Bone marrow (tissue), 2 donors: ENCODE measurements around the gene ADGRV1.
"Not testable (repeated sequence)": the region's sequence is repeated elsewhere in the genome, so short reads cannot be mapped to it uniquely, and the experiment has no call there.

Experiments used
- DNase-seq, 2 donors: peaks; one replicate each; lab custom pipeline; 2025; lab: John Stamatoyannopoulos, UW

ADGRV1 gene

DNA sequence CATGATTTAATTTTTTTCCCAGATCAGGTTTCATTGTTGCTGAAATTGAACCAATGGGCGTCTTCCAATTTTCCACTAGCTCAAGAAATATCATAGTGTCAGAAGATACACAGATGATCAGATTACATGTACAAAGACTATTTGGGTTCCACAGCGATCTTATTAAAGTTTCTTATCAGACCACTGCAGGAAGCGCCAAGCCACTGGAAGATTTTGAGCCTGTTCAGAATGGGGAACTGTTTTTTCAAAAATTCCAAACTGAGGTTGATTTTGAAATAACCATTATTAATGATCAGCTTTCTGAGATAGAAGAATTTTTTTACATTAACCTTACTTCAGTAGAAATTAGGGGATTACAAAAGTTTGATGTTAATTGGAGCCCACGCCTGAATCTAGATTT is 251.6 kb downstream of the ADGRV1 start:
- DNase-seq = no peak

DNA sequence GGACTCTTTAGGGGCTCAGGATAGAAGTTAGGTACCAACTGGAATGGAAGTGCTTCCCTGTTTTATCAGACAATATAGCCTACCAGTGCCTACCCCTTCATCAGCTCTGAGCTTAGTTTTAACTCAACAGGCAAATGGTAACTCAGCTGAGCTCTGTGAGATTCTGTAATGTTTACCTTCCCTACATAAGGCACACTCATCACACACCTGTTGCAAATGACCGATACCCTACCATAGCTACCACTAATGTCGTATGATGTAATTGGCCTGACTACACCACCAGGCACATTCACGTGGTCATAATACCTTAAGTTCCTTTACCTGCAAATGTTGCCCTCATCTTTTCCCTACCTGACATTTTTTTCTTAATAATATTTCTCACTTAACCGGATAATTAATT is 254.8 kb downstream of the ADGRV1 start:
- DNase-seq = no peak

DNA sequence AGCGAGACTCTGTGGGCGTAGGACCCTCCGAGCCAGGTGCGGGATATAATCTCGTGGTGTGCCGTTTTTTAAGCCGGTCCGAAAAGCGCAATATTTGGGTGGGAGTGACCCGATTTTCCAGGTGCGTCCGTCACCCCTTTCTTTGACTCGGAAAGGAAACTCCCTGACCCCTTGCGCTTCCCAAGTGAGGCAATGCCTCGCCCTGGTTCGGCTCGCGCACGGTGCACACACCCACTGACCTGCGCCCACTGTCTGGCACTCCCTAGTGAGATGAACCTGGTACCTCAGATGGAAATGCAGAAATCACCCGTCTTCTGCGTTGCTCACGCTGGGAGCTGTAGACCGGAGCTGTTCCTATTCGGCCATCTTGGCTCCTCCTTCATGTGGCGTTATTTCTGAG is 263.5 kb downstream of the ADGRV1 start:
- not testable (repeated sequence) for DNase-seq

DNA sequence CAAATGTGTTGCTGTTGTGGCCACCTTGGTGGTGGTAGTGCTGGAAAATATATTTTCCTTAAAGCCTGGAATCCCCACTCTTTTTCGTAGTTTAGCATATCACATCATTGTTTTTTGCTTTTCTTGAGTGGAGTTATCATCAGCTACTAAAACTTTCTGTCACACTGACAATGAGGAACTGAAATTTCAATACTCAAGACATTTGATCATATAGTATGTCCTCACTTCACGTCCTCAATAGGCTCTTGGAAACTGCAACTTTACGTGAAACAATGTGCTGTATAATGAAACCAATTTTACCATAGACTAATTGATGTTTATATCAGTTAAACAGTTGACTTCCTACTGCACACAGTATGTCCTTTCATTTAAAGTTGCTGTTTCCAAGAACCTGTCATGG is 265.8 kb downstream of the ADGRV1 start:
- no peak for DNase-seq

DNA sequence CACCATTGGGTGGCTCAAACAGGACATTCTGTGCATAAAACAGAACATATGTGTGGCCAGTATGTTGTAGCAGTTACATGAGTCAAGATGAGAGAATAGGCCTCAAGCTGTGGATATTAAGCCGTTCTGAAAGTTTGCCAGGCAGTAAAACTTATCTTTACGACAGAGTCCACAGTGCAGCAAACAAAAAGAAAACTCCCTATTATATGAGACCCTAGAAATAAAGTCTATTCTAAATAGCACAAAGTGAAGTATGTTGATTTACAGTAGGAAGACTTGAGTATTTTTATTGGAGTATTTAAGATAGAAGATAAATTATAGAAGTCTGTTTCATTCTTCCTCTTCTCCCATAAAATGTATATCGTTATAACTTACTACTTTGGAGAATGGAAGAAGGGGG is 271.5 kb downstream of the ADGRV1 start:
- DNase-seq = no peak

DNA sequence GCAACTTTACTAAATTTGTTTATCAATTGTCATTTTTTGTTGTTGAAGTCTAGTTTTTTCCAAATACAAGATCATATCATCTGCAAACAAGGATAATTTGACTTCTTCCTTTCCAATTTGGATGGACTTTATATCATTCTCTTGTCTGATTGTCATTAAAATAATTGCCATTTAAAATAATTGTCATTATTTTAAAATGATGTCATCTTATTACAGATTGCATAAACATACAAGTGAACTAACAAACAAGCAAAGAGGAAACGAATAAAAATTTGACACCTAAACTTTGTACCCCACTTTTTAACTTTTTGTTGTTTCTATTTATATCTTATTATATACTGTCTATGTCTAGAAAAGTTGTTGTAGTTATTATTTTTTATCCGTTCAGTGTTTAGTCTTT is 275.2 kb downstream of the ADGRV1 start:
- DNase-seq = no peak

DNA sequence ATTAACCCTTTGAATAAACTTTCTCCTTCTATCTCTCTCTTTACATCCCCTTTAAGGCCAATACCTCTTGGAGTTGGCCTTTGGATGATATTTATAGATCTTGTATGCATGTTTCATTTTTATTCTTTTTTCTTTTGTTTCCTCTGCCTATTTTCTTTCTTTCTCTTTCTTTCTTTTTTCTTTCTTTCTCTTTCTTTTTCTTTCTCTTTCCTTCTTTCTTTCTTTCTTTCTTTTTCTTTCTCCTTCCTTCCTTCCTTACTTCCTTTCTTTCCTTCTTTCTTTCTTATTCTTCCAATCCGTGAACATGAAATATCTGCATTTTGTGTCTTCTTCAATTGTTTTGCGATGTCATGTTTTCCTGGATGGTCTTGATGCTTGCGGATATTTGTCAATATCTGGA is 276.1 kb downstream of the ADGRV1 start:
- no peak for DNase-seq

DNA sequence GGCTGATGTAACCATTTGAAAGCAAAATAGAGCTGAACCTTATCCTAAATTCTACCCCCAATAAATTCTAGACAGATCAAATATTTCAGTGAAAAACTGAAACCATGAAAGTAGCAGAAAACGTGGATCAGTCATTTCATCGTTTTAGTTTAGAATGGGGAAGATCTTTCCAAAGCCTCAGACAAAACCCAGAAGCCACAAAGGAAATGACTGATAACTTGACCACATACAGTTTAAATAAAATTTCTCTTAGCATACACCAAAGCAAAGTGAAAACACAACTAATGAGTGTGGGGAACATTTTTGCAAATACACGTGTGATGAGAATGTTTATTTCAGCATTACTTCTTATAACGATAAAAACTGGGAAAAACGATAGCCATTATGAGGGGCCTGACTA is 284.8 kb downstream of the ADGRV1 start:
- peak in 1 of 2 donors; percentile 67 for DNase-seq

DNA sequence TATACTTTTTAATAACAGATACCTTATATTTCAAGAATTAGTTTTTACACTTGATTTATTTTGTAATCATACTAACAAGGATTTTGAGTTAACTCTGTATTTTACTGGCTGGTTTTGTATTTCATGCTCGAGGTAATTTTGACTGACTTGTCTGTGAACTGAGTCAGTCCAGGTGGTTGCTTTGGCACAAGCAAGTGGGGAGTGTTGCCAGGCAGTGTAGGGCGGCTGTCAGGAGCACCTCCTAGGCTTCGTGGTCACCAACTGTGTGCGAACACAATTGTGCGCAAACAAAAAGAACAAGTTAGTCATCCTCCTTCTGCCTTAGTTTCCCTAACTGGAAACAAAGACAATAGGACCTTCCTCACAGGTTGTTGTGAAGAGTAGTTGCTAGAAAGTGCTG is 286.3 kb downstream of the ADGRV1 start:
- no peak for DNase-seq

DNA sequence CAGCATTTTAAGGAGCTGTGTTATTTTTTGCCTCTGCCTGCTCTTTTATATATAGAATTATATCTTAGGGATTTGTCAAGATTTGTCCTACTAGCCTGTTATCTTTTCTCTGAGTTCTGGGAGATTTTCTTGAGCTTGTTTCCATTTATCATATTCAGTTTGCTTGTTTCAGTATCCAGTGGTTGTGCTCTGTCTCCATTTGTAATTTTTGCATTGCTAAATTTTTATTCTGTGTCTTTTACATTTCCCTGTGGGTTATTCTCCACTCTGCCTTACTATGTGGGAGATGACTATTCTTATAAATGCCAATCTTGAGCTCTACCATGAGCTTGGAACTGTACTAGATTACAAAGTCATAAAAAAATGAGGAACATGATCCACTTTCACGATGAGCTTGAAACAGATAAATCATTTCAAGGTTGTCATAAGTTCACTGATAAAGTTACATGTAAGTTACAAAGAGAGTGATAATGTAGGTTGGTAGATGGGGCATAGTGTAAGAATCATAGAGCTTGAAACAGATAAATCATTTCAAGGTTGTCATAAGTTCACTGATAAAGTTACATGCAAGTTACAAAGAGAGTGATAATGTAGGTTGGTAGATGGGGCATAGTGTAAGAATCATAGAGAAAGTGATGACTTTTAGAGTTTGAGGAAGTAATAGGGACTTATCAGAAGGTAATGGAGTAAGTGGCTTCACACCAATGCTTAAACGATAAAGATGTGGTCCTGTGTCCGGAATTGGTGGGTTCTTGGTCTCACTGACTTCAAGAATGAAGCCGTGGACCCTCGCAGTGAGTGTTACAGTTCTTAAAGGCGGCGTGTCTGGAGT is 287.3 kb downstream of the ADGRV1 start:
- peak in 1 of 2 donors; percentile 35 for DNase-seq

DNA sequence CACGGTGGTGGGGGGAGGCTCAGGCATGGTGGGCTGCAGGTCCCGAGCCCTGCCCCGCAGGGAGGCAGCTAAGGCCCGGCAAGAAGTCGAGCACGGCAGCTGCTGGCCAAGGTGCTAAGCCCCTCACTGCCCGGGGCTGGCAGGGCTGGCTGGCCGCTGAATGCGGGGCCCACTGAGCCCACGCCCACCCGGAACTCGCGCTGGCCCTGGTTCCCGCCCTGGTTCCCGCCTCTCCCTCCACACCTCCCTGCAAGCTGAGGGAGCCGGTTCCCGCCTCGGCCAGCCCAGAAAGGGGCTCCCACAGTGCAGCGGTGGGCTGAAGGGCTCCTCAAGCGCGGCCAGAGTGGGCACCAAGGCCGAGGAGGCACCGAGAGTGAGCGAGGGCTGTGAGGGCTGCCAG is 289.0 kb downstream of the ADGRV1 start:
- DNase-seq = not testable (repeated sequence)

DNA sequence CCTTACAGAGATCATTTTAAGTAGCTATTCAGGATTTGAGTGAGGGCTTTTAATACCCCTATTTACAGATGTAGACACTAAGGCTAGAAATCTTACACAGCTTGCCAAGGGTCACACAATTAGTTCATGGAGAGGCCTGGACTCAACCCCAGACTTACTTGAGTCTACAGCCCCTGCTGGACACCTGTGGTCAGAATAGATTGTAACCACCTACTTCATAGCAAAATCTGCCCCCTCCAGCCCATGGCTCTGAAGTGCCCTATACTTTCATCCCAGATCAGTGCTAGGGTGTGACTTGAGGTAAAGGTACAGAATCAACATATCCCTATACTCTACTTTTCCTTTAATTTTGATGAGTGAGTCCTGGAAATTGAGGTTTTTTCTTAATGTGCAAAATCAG is 291.3 kb downstream of the ADGRV1 start:
- DNase-seq = no peak

DNA sequence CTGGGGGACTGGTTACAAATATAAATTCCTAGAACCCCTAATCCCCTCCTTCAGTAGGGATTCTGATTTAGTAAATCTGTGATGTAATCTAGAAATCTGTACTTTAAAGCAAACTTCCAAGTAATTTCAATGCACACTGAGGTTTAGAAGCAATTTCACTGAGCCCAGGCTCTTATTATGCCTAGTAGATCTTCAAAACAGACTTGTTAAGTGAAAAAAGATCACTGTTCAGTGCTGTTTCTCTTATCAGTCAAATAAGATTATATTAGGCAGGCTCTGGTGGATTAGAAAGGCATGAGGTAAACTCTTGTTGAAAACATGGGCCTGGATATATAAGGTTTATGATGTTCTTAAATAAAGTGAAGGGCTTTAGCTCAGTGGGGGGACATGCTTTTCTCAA is 293.9 kb downstream of the ADGRV1 start:
- DNase-seq = no peak

DNA sequence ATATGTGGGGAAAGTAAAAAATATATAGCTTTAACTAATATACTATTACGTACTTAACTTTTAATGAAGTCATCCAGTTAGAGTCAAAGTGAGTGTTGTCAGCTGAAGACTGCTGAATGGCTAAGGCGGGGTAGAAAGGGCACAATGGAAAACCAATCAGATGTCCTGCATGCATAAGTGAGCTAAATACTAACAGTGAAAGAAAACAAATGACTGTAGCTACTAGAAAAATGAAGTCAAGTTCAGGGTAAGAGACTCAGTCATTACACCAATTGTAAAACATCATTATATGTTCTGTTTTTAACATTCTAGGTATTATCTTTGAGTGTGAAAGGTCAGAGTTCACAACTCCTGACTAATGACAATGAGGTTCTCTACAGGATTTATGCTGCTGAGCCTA is 295.2 kb downstream of the ADGRV1 start:
- no peak for DNase-seq

DNA sequence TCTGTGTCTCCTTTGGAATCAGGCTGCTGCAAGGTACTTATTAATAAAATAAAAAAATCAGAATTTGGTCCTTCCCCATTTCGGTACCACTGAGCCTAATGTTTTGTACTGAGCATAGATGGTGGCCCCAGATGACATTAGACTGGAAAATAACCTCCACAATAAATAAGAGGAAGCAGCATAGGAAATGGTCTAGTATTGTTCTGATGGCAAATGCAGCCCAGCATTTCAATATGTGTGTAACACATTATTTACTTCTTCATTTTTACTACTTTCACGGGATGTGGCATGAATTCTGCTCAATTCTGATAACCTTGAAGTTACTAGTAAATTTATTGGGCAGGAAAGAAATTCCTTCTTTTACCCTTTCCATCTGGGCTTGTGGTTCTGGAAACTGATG is 295.6 kb downstream of the ADGRV1 start:
- DNase-seq = peak in 1 of 2 donors; percentile 59

DNA sequence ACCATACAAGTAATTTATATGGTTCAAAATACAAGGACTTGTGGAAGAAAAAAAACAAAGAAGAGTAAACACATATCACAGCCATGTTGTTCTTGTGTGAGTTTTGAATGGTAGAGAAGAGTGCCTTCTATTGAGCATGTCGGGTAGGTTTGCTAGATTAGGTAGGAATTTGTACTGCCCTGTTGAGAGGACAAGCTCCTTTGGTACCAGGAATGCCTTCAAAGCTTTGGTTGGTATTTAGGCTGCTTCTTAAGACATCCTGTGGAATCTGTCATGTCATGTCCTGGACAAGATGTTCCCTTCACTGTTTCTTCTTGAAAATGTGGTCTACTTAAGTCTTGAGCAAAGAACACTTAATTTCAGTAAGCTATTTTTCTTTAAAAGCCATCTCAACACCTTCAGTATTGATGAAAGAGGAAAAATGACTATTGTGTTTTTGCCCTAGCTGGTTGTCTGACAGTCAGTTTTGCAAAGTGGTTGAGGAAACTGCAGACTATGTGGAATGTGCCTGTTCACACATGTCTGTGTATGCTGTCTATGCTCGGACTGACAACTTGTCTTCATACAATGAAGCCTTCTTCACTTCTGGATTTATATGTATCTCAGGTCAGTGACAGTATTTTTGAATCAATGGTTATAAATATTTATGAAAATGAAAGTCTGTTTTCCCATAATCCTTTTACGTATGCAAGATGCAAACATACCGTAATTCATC is 296.9 kb downstream of the ADGRV1 start:
- no peak for DNase-seq

DNA sequence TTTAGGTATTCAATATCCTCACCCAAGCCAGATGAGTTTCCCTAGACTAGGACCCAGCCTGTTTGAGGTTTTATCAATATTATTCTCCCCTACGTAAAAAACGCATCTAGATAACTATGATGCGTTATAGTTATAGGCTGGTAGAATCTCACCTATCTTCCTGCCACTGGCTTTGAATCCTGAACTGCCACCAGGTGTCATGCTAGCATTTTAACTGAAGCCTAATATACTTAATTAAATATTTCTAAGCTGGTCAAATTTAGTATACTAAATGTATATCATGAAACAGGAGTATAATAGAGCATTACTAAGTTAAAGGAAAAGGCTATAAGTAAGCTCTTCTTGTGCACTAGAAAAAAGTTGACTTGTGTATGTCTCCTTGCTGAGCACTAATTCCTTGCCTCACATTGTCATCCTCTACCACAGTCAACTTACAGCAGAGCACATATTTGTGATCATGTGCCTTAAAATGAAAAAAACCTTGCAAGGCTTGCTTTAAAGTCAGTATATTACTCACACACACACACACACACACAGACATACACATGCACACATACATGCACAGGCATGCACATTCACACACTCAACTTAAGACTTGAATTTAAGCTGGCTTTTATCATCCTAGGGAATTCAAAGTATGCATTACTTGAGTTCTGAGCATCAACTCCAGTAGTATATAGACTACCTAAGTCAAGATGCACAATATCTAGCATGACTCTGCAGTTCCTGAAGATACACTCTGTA is 303.4 kb downstream of the ADGRV1 start:
- DNase-seq = no peak

DNA sequence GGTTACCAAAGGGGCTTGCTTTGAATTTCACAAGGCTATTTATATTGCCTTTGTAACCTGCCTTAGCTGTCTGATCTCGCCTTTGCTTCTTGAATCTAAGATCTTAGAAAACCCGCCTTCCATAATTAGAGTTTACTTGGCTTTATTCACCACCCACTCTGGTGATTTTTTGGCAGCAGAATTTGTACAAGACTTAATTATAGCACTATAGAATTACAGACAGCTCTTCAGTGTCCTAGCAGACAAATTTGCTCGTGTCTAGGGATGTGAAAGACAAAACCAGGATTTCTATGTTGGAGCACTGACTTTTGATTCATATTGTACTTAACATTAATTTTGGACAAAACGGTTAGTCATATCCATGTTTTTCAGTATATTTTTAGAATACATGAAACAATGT is 306.6 kb downstream of the ADGRV1 start:
- DNase-seq = no peak

DNA sequence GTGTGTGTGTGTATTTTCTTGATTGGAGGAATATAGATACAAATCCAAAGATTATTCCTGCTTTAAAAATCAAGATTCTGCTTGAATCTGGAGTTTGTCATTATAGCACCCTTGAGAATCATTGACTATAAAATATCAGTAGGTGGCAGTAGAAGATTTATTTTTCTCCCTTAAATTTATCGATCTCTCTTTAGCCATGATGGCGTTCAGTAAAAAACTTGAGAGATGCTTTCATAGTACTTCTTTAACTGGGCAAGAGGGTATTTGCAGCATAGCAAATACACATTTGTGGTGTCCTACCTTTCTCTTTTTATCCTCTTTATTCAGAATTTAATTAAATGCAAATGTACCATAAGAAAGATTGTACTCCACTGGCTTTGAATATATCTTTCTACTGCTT is 307.7 kb downstream of the ADGRV1 start:
- peak in 1 of 2 donors; percentile 29 for DNase-seq

DNA sequence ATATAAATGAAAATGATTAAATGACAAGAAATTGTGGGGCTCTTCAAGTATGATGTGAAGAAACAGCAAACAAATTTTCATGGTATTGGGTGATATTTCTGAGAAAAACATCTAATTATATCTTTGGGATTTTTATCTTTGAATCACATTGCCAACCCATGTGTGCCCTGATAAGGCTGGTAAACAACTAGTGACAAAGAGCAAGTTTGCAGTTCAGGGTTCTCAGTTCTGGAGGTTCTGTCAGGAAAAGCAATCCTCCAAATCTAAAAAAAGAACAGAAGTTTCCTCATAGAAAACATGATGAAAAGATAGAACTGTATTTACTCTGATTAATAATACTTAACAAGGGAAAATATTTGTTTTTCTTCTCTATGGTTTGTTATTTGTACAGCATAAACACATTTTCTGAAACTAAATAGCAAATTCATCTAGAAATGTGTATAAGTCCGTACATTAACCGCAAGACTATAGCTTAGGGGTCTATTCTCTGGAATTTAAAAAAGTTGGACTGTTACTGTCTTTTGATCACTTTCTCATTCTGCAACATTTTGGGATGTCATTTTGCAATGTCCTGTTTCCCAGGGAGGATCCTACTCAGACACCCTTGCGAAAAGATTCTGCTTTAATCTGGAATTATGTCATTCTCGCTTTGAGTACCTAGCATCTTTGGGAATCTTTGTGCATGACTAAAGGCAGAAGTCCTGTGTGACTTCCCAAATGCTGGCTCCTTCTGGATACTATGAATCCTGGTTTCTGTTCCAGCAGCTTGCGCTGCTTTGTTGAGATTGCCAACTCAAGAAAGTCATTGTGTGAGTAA is 308.5 kb downstream of the ADGRV1 start:
- DNase-seq = peak in 1 of 2 donors; percentile 10

DNA sequence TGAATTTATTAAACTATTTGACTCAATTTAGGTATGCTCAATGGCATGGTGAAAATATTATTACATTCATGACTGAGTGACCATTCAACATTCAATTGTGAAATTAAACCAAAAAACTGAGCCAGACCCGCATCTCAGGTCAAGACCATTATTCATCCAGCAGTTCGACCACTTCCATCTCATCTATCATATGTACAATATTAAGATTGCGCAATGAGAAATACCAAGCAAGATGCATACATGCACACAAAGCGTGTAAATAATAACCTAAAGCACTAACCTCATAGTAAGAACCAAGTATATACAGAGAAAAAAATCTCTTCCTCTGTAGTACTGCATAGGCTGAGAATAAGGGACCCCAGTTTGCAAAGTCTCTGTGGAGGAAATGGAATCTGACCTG is 310.2 kb downstream of the ADGRV1 start:
- DNase-seq = no peak

DNA sequence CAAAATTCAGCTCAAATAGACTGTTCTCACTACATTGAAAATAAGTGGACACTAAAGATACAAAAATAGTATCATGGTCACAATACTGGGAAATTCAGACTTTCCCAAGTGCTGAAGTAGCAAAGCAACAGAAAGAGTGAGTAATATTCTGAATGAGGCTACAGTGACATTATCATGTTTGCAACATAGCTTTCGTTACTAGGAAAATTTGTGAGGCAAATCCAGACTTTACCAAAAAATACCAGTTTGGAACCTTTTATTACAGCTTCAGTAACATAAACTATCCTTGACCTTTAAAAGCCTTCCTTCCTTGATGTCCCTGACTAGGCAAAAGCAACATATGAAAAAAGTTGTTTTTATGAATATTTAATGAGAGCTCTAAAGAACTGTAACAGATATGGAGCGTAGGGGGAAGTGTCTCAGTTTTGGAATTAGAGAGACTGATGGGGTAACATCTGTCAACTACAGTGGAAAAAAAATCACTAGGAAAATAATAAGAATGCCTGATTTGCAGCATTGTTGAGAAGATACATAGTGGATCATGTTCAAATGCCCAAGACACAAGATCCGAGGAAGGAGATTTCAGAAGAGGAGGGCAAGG is 312.9 kb downstream of the ADGRV1 start:
- DNase-seq = no peak
